Muscle of arm (tissue), 12 donors: ENCODE data around the gene NANS. TPM values are rescaled to one million over a fixed set of nuclear protein-coding genes. Genes with fewer than 3 reads are reported as not detected.
"Not testable (repeated sequence)": the region's sequence is repeated elsewhere in the genome, so short reads cannot be mapped to it uniquely, and the experiment has no call there.

ENCODE experiments used
- DNase-seq: peaks from one replicate; pipeline ENCODE4 v3.0.0-alpha.2; 2013
- polyA plus RNA-seq, 12 donors: library from polyadenylated mRNA; unstranded; fragments of 120-200 nt; gene quantifications; one replicate each; pipeline ENCODE4 v1.2.1, GENCODE V29; 2013; ENCODE audit not compliant: insufficient read length in 12 of 12

NANS gene
- polyA plus RNA-seq, 12 donors: 28.0 to 45.4 (median 33.4) TPM; not detected in 1

- no peak for DNase-seq
Measured at GRCh38 chr9:98096091-98096490, 39.6 kb downstream of the NANS start.

- DNase-seq: no peak
Measured at GRCh38 chr9:98097836-98098235, 41.3 kb downstream of the NANS start.

DNA sequence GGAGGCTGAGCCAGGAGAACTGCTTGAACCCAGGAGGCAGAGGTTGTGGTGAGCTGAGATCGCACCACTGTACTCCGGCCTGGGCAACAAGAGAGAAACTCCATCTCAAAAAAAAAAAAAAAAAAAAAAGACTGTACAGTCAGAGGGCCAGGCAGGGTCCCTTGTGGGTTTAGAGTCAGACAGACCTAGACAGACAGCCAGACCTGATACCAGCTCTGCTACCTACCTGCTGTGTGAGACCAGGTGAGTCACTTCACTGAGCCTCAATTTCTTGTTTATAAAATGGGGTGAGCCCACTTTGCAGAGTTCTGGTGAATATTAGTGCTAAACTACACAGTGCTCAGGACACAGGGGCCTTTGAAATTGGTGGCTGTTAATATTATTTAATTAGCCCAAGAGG is 42.8 kb downstream of the NANS start:
- DNase-seq: no peak

DNA sequence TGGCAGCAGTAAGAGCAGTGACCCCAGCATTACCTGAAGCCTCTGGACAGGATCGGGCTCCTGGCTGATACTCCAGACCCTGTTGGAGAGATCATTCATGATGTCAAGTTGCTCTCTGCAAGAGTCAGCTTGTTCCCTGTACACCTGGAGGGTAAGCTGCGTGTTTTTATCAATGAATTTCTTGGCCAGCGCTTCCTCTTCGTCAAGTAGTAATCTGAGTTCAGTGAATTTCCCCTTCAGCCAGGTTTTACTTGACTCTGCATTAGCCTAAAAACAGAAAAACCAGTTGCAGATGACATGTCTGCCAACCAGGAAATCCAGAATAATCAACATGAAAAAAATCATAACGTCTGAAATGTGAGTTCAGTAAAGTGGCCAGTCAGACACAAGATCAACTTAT is 43.4 kb downstream of the NANS start:
- no peak for DNase-seq

GRCh38 chr9:98100456-98100855 is 43.9 kb downstream of the NANS start:
- DNase-seq: no peak

DNA sequence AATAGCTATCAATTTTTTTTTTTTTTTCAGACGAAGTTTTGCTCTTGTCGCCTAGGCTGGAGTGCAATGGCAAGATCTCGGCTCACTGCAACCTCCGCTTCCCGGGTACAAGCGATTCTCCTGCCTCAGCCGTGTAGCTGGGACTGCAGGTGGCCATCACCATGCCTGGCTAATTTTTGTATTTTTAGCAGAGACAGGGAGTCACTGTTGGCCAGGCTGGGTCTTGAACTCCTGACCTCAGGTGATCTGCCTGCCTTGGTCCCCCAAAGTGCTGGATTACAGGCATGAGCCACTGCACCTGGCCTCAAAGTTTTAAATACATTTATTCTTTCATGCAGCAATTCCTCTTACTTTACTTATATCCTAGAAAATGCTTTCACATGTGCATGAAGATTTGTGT is 44.9 kb downstream of the NANS start:
- DNase-seq: no peak

DNA sequence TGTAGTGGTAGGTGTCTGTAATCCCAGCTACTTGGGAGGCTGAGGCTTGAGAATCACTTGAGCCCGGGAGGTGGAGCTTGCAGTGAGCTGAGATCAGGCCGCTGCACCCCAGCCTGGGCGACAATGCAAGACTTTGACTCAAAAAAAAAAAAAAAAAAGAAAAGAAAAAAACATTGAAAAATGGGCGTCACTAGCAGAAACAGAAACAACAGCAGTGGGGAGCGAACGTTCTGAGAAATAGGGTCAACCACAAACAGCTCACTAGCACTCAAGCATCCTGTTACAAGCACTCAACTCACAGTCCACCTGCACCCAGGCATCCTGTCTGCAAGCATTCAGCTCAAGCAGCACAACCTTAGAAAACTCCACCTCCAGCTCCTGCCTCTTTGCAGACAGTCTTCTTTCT is 45.3 kb downstream of the NANS start:
- no peak for DNase-seq

- no peak for DNase-seq
Measured at GRCh38 chr9:98104445-98104881, 47.9 kb downstream of the NANS start.

GRCh38 chr9:98105006-98105405 is 48.5 kb downstream of the NANS start:
- DNase-seq: no peak

DNA sequence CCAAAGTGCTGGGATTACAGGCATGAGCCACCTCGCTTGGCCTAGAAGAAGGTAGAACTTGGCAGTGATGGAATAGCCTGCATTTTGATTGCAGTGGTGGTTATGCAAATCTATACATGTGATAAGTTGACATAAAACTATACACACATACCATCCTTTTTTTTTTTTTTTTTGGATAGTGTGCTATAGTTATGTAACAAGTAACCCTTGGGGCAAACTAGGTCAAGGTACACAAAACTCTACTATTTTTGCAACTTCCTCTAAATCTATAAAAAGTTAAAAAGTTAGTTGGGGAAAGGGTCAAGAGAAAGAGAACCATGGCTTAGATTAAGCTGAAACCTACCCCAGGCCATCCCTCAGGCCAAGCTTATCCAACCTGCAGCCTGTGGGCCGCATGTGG is 51.4 kb downstream of the NANS start:
- no peak for DNase-seq

DNA sequence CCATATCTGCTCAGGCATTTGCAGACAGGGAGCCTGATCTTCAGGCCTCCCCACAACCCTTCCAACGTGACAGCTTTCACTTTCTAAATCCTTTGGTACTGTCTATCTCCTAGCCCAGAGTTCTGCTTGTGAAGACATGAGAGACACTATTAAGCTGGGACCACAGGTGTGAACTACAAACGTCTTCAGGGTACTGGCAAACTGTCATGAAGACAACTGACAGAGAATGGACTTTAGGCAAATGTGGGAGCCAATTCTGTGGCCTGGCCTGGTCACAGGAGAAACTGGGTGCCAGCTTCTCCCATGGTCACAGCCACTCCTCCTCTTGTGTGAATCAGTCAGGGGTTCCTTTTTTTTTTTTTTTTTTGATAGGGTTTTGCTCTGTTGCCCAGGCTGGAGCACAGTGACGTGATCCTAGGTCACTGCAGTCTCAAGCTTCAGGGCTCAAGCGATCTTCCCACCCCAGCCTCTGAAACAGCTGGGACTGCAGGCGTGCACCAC is 52.0 kb downstream of the NANS start:
- no peak for DNase-seq

GRCh38 chr9:98109052-98109451 is 52.5 kb downstream of the NANS start:
- DNase-seq: no peak

GRCh38 chr9:98117097-98117496 is 60.6 kb downstream of the NANS start:
- DNase-seq: not testable (repeated sequence)

GRCh38 chr9:98117984-98118639 is 61.6 kb downstream of the NANS start:
- DNase-seq: no peak

- DNase-seq: no peak
Measured at GRCh38 chr9:98118640-98119601, 62.4 kb downstream of the NANS start, which contains the start of gene TRIM14. TSS of gene TRIM14 (minus strand) at chr9:98119222. CDS start at chr9:98119188, 34 bp downstream.

GRCh38 chr9:98120476-98120875 is 63.9 kb downstream of the NANS start:
- no peak for DNase-seq

GRCh38 chr9:98121058-98121457 is 64.5 kb downstream of the NANS start:
- DNase-seq: peak; percentile 35

DNA sequence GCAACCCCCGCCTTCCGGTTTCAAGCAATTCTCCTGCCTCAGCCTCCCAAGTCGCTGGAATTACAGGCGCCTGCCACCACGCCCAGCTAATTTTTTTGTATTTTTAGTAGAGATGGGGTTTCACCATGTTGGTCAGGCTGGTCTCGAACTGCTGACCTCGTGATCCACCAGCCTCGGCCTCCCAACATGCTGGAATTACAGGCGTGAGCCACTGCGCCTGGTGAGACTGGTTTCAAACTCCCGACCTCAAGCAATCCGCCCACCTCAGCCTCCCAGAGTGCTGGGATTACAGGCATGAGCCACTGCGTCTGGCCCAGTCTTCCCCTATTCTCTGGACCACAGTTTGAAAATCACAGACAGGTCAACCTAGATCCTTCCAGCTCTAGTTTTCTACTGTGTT is 67.6 kb downstream of the NANS start:
- DNase-seq: not testable (repeated sequence)

- no peak for DNase-seq
Measured at GRCh38 chr9:98124637-98125426, 68.3 kb downstream of the NANS start.

GRCh38 chr9:98127226-98127625 is 70.7 kb downstream of the NANS start:
- DNase-seq: no peak

DNA sequence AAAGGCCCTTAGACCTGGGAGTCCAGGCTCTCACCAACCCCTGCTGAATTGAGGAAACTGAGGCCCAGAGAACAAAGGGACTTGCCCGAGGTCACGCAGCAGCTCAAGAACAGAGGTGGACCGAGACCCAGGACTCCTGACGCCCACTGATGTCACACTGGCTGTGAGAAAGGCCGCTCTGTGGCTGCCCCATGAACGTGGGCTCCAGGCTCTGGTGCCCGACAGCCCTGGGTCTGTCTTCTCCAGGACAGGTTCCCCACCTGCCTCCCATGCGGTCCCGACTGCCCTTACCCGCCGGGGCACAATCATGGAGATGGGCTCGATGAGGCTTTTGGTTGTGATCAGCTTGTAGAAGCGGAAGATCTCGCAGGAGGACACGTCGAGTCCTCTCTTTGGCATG is 71.8 kb downstream of the NANS start:
- no peak for DNase-seq

- no peak for DNase-seq
Measured at GRCh38 chr9:98129451-98129881, 72.9 kb downstream of the NANS start.
